ENCODE measurements around the gene AADAT.

Gene AADAT

GRCh38 chr4:170134821-170135220 is 45.1 kb upstream of the AADAT start:
- no peak for TF ChIP-seq CTCF (conservative IDR thresholded peaks at IDR 0.05; ENCODE audit: low read depth, low read length)
- Histone ChIP-seq H3K4me2 (no peak overlapping the region), H3K79me2 (ENCODE audit: insufficient read depth, low read depth) (no peaks in the 10 kb centered on the region), H3K4me1 (ENCODE audit: low read depth, poor library complexity, severe bottlenecking) (no peaks in the 10 kb centered on the region), H3K36me3 (ENCODE audit: insufficient read depth) (no peaks in the 10 kb centered on the region), H3K27me3 (ENCODE audit: insufficient read depth, low read depth) (no peaks in the 10 kb centered on the region), H3K4me3 (IDR thresholded peaks at IDR 0.05; ENCODE audit: insufficient read depth, low read depth, low read length) (no peak overlapping the region), H4K20me1 (ENCODE audit: insufficient read depth) (no peaks in the 10 kb centered on the region), H3K9ac (no peak overlapping the region), H2AFZ (ENCODE audit: low read depth) (no peak overlapping the region), H3K27ac (no peak overlapping the region)

GRCh38 chr4:170128219-170128804 is 38.6 kb upstream of the AADAT start:
- Histone ChIP-seq H3K27ac (no peak overlapping the region), H3K4me2 (no peak overlapping the region), H3K4me3 (IDR thresholded peaks at IDR 0.05; ENCODE audit: insufficient read depth, low read depth, low read length) (no peak overlapping the region), H3K36me3 (ENCODE audit: insufficient read depth) (no peaks in the 10 kb centered on the region), H2AFZ (ENCODE audit: low read depth) (no peak overlapping the region), H4K20me1 (ENCODE audit: insufficient read depth) (no peaks in the 10 kb centered on the region), H3K27me3 (ENCODE audit: insufficient read depth, low read depth) (no peaks in the 10 kb centered on the region), H3K9ac (no peak overlapping the region), H3K4me1 (ENCODE audit: low read depth, poor library complexity, severe bottlenecking) (no peaks in the 10 kb centered on the region), H3K79me2 (ENCODE audit: insufficient read depth, low read depth) (no peaks in the 10 kb centered on the region)
- TF ChIP-seq CTCF (conservative IDR thresholded peaks at IDR 0.05; ENCODE audit: low read depth, low read length), result no peak

GRCh38 chr4:170127758-170128157 is 38.0 kb upstream of the AADAT start:
- no peaks in the 10 kb centered on the region for H3K4me1 ChIP-seq (ENCODE audit: low read depth, poor library complexity, severe bottlenecking)
- no peak overlapping the region for H2AFZ ChIP-seq (ENCODE audit: low read depth)
- H3K4me2 ChIP-seq, result no peak overlapping the region
- no peak overlapping the region for H3K4me3 ChIP-seq (IDR thresholded peaks at IDR 0.05; ENCODE audit: insufficient read depth, low read depth, low read length)
- no peaks in the 10 kb centered on the region for H3K79me2 ChIP-seq (ENCODE audit: insufficient read depth, low read depth)
- H3K36me3 ChIP-seq (ENCODE audit: insufficient read depth), result no peaks in the 10 kb centered on the region
- H3K27me3 ChIP-seq (ENCODE audit: insufficient read depth, low read depth), result no peaks in the 10 kb centered on the region
- H4K20me1 ChIP-seq (ENCODE audit: insufficient read depth), result no peaks in the 10 kb centered on the region
- no peak overlapping the region for H3K27ac ChIP-seq
- no peak overlapping the region for H3K9ac ChIP-seq
- no peak for TF ChIP-seq CTCF (conservative IDR thresholded peaks at IDR 0.05; ENCODE audit: low read depth, low read length)

GRCh38 chr4:170124406-170124805 is 34.6 kb upstream of the AADAT start:
- H3K9ac ChIP-seq, result no peak overlapping the region
- H2AFZ ChIP-seq (ENCODE audit: low read depth), result no peak overlapping the region
- no peak overlapping the region for H3K27ac ChIP-seq
- no peaks in the 10 kb centered on the region for H3K27me3 ChIP-seq (ENCODE audit: insufficient read depth, low read depth)
- no peaks in the 10 kb centered on the region for H4K20me1 ChIP-seq (ENCODE audit: insufficient read depth)
- no peak overlapping the region for H3K4me2 ChIP-seq
- TF ChIP-seq CTCF (conservative IDR thresholded peaks at IDR 0.05; ENCODE audit: low read depth, low read length), result no peak
- no peak overlapping the region for H3K4me3 ChIP-seq (IDR thresholded peaks at IDR 0.05; ENCODE audit: insufficient read depth, low read depth, low read length)
- no peaks in the 10 kb centered on the region for H3K79me2 ChIP-seq (ENCODE audit: insufficient read depth, low read depth)
- H3K36me3 ChIP-seq (ENCODE audit: insufficient read depth), result no peaks in the 10 kb centered on the region
- H3K4me1 ChIP-seq (ENCODE audit: low read depth, poor library complexity, severe bottlenecking), result no peaks in the 10 kb centered on the region

All from KMS-11 (cell line).